GM19240 (cell line): ENCODE measurements around the gene PEPD.

Source experiments
- DNase-seq: peaks from one replicate; pipeline ENCODE4 v3.0.0; 2011; ENCODE audit warnings: low spot score; ENCODE audit not compliant: insufficient read length

PEPD gene

DNA sequence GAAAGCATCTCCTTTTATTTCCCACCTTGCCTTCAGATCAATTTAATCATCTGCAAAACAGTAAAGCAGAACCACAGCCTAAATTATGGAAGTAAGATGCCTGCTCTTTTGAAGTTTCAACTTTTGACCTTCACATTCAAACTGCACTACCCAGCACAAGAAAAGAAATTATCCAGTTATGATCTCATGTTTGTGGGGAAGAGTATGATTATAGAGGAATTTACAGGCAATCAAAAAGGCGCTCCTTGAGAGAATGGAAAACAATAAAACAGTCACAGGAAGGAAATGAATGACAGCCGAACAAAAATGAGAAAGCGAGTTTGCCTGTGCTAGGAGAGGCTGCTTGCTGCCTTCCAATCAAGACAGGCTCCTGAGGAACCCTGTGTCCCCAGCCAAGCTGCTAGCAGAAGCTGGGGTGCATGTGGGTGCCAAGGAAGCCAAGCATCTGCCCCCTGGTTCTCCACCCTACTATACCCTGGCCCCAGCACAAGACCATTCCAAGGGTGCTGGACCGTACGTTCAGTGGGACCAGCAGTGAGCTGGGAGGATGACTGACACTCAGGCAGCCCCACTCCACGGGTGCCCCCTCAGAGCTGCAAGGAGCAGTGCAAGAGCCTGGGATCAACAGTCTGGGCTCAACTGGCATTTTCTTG lies 47.8 kb downstream of the PEPD start:
- no peak for DNase-seq

DNA sequence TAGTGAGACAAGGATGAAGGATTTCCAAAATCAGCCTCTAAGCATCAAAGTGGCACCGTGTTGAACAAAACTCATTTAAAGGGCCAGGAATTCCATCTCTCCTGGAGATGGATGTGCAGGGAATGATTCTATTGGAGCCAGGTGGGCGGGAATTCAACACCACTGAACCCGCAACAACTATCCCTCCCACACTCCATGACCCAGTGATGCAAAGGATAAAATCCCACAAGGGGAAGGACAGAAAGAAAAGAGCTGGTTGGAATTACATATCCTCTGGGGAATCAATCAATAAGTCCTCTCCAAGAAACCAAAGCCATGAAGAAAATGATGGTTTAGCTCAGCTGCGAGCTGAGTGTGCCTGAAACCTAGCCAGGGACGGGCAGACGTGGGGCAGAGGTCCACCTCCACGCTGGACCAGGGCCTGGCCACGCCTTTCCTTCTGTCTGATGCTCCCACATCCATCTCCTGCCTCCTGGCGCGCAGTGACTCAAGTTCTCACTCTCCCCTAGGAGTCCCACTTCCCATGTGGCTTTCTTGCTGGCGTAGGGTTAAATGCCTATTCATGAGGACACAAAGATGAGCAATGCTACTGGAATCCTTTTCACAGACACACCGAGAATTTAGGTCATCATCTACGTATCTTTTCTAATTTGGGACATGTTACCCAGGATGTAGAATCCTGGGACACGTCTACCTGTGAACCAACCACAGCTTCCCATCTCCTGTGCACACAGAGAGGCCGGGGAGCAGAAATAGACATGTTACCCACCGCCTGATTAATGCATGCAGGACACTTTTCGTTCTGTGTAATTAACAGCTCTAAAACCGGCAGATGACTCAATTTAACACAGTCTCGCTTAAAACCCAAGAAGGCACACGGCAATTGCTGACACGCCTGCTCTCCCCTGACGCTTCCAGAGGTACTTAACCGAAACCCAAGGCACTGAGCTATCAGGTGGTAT lies 48.6 kb downstream of the PEPD start:
- DNase-seq: no peak

DNA sequence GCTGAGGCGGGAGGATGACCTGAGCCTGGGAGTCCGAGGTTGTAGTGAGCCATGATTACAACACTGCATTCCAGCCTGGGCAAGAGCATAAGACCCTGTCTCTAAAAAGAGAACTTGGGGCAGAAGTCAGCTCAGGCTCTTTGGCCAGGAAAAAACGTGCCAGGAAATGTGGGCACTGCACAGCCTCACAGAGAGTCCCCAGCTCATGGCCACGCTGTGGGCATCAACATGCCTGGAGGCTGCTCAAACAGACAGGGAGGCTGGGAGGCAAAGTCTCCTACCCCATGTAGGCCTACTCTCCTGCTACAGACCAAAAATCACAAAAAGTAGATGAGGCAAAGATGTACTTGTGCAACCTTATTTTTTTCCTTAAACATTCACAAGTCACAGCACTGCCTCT lies 49.4 kb downstream of the PEPD start:
- no peak for DNase-seq

DNA sequence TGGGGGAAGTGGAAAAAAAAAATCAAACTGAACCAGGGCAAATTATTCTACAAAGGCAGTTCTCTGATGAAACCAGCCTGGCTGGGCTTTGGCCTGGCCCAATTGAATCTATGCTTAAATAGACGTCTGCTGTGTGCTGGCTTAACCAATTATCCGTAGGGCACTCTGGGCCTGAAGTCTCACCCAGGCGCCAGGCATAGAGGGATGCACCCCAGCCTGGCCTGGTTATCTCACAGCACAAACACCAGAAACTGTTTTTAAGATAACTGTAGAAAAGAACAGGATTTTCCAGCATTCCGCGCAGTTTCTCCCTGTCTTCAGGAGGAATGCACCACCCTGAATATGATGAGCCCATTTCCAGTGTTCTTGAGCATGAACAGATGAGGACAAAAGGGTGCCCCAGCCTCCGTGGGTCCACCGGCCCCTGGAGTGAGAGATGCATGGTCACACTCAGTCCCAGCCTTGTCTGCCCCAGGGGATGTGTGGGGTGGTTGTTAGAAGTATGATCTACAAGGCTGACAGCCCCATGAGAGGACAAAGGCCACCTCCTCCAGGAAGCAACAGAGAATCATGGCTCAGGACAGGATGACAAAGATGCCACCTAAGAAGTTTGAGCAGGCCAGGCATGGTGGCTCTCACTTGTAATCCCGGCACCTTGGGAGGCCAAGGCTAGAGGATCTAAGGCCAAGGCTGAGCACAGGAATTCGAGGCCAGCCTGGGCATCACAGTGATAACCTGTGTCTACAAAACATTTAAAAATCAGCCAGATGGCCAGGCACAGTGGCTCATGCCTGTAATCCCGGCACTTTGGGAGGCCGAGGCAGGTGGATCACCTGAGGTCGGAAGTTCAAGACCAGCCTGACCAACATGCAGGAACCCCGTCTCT lies 50.2 kb downstream of the PEPD start:
- DNase-seq: no peak

DNA sequence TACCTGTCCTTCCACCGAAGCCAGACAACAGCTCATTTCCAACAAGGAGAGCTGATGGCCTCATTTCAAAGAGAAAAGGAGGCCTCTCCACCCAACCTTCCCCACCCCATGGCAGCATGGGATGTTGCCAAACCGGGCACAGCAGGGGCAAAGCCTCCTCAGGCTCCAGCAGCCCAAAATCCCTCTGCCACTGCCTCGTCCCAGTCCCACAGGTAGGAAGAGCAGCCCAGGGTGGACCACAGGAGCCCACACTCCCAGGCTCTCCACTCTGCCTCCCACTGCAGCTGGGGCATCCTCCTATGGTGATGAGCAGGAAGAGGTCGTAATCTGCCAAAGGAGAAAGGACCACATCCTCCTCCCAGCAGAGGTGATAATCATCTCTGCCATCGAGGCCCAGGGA lies 50.9 kb downstream of the PEPD start:
- no peak for DNase-seq

DNA sequence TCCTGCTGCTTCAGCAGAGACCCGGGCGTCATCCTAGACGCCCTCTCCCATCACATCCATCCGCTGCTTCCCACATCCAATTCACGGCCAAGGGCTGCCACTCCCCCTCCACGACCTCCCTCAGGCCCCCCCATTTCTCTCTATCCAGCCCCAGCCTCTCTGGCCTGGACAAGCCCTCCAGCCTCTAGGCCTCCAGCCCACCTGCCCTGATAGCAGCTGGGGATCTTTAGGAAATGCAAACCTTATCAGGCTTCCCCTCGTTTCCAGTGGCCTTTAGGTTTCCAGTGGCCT lies 51.6 kb downstream of the PEPD start:
- DNase-seq: no peak

DNA sequence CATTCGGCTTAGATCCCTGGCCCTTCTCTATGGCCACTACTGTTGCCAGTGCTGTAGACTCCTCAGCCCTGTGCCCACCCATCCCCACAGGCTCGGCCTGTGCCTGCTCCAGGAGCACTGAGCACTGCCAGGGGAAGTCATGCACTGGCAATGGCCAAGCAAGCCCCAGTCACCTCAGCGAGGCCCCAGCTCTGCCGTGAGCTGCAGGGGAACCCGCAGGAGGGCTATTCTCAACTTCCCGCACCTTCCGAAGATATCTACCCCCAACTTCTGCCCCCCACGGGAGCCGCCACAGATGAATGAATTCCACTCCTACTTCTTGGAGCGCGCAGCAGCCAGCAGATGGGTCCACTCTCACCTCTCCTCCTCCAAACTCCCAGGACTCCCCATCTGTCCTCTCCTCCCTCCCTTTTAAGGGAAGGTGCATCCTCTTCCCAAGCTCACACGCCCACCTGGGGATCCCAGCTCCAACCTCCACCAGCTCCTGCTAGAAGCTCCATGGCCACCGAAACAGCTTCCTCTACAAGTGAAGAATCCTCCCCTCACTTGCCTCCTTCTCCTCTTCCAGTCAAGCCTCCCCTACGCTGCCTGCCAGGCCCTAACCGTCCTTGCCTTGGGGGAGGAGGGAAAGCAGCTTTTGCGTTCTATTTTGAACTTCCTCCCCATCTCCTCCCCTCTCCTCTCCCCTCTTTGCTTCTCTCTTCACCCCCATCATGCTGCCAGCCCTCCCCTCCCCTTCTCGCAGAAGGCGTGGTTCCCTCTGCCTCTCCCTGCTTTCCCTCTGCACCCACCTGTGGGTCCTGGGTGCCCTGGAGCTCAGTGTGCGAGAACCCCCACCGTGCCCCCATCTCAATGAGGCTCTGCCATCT lies 52.2 kb downstream of the PEPD start:
- no peak for DNase-seq

DNA sequence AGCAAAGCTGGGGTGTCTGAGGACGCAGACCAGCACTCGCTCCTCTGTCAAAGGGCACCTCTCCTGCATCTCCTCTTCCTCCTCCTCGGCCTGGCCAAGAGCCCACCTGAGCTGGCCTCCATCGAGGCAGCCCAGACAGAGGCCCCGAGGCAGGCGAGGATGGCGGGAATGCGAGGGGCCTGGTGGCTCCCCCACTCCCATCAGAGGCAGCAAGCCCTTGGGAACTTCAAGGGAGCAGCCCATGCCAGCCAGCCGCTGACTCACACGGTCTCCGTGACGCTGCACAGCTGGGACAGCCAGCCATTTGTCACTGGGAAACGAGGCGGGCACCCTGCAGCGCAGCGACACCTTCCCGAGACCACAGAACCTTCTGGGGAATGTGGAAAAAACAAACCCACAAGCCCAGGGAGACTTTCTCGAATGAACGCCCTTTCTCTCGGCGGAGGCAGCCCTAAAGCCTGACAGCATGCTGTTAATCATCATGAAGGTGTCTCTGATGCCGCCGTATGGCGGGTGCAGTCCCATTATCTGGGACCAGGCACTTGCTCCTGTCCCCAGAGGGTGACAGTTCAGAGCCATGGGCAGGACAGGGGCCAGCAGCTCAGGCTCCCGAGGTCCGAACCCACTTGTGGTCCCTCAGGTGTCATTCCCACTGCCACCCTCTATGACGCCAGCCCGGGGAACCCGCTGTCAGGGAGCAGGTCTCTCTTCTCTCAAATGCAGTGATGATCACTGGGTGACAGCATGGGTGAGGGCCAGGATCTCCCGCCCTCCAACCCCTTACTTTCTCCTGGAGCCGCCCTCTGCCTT lies 53.0 kb downstream of the PEPD start:
- no peak for DNase-seq

DNA sequence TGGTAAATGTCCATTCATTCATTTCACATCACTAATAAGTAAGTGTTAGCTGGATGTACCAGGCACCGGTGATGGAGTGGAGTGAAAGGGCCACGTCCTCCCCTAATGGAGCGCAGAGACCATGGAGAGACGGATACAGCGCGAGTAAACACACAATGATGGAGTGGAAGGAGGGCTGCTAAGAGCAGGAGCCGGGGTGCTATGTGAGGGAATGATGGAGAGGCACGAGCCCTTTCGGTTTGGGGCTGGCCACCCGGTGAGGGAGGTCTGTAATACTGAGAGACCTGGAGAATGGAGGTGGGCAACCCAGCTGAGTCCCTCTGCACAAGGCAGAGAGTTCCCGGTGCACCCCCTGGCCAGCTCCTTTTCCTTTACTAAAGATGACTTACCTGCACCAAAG lies 53.7 kb downstream of the PEPD start:
- DNase-seq: no peak

DNA sequence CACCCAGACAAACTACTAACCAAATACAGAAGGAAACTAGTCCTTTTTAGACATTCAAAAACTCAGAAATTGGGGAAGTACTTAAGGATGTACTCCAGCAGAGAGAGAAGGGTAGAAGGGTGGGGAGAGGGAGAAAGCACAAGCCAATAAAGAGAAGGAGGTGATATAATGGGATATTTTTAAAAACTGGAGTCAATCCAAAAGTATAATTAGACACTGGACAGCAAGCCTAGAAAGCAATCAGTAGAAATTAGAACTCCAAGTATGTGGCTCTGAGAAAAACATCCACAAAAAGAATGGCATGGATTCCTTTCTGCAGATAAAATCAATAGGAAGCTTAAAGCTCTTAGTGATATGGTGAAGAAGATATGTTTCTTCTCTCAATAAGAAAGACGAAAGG lies 55.8 kb downstream of the PEPD start:
- no peak for DNase-seq

DNA sequence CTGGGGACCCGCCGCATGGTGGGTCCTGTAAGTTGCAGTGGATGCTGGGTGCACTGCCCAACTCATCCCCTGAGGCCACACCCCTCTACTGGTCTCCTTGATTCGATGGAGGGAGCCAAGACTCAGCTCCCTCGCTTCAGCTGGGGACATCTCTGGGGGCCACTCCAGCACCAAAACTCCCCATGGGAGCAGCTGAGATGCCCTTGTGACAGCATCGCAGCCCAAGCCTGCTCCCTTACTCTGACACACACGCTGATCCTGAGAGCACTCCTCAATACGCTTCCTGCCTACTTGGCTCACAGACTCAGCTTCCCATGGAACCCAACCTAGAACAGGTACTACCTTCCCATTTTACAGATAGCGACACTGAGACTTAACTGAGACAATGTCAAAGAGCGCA lies 56.2 kb downstream of the PEPD start:
- DNase-seq: no peak

DNA sequence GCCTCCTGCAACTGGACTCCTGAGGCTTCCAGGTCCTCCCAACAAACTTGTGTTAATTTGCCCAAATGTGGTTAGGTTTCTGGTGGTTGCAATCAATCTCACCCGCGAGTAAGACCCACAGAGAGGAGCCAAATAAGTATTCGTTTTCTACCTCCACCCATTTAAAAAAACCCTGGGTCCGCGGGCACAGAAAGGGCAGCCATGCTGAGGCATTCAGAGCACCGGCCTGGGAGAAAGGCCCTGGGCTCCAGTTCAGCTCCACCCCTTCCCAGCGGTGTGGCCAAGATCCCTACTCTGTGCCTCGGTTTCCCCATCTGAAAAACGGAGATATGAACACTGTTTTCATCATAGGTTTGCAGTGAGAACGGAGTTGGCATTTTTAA lies 56.9 kb downstream of the PEPD start:
- no peak for DNase-seq

DNA sequence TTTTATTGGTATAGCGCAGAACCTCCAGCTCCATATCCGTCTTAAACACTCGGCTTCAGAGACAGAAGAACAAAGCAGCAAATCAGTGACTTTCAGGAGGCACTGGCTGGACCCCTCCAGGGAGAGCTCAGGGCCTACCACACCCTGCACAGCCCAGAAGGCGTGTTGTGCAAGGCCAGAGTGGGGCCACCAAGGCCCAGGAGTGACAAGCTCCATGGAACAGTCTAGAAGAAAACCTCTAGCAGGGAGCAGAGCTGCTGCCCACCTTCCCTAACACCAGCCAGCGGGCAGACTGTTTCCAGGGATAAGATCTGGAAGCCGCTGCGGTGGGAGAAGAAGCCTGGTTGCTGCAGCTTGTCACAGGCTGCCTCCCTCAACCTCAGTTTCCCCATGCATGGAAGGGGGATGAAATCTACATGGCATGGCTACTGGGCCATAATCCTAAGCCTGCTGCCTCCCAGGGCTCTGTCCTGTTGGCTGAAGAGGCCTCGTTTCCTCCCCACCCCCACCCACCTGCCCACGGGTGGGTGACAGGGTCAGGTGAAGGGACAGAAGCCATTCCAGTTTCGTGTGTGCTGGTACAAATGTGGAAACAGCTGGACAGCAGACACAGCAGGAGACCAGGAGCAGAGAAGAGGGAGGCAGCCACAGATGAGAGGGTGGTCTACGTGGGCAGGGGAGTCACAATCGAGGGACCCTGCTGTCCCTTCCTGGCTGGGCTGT lies 57.4 kb downstream of the PEPD start:
- DNase-seq: no peak

DNA sequence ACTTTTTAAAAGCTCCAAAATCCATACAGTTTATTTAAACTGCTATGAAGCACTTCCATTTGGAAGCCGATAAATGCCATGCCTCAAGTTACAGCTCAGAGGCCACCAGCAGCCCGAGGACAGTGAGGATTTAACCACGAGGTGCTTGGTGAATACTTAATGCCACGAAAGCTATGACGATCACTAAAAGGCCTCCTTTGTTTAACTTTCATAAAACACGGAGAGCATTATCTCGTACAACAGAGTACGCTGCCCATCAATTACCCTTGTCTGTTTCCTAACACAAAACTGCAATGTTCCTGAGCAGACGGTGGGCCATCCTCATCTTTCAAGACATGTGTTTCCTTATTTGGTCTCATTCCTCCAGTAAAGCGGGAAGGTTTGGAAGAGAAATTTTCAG lies 58.4 kb downstream of the PEPD start:
- DNase-seq: no peak

DNA sequence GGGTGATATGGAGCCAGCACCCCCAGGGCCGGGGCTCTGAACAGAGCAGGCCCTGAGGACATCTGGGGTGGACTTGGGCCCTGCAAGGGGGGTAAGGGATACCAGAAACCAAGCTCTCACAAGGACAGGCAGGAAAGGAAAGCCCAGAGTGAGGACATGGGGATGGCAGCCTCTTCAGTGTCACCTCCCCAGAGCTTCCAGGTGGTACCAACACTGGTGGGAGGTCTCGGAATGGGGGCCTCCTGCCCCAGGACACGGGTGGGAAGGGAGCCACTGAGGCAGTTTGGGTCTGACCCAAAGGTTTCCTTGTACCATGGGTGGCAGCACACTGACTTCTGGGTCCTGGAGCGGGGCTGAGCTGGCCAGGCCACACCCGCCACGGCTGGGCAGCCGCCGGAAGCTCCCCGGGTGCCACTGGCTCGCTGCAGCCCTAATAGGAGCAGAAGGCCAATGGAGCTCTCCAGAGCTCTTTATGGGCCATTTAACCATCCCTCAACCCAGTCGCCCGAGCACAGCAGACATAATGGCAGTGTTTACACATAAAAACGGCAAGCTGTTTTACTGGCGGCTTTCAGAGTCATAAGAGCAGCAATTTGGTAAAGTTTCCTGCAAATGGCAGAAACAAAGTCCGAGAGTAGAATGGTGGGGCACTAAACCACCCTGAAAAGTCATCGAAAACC lies 59.3 kb downstream of the PEPD start:
- no peak for DNase-seq

DNA sequence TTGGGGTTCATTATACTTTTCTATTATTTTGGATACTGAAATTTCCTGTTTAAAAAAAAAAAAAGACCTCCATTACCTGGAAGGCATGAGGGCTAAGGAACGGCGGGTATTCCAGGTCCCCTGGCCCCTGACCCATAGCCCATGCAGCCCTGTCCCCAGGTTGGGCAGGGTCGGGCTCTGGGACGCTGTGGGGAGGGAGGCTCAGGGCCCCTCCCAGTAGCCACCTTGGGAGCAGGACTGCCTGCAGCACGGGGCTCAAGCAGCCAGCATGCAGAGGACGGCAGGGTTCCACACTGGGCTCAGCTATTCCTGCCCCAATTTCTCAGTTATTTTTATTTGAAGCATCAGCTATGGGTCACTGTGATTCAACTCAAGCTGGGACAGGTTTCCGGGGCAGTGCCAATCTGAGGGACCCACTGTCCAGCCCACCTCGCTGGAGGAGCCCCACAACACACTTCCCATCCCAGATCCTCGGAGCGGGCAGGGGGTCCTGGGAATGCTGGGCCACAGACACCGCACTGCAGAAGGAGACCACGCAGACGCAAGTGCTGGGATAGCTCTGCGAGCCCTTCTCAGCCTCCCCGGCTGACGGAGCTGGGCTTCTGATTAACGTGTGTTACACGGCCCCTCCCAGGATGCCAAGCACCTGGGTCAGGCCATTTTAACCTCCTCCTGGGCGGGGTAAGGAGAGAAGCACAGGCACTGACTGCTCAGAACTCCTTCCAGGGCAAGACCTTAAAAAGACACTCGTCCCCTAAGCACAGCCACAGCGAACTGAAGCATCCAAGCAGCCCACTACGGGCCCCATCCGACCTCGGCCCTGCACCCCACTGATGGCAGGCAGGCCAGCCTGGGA lies 60.1 kb downstream of the PEPD start:
- no peak for DNase-seq

DNA sequence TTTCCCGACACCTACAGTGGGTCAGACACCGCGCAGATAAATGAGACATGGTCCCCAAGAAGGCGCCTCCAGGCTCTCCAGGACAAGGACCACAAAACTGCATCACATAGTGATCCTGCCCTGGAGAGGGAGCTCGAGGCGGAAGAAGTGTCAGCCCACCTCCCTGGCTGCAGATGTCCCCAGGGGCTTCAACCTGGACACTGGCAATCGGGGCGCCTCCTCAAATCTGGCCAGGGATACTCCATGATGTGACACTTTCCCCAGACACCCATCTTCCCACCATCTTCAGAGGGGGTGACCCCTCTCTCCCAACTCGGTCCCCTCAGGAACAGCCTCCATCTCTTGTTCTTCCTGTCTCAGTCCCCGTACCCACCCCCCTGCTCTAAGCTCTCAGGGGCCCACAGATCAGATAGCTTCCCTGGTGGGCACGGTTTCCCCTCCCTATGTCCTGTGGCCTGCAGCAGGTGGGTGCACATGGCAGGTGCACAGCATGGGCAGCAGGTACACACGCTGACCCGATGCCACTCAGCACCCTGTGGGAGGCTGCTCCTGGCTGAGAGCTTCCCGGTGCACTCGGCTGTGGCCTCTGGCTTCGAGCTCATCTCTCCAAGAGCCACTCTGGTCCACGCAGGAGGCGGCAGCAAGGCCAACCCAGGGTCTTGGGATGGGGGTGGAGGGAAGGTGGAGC lies 61.2 kb downstream of the PEPD start:
- DNase-seq: no peak
